Caco-2 (cell line): Measurements from ENCODE around the gene SIAH3. TPM values are rescaled to one million over a fixed set of nuclear protein-coding genes. Genes with fewer than 3 reads are reported as not detected.
A peak's percentile ranks its signal among the peaks of the same experiment; 100 is the strongest.

ENCODE experiments used
- BruUV-seq: library from RNA; stranded (reverse); fragments of 400-500 nt; replicated peaks from 2 replicates; lab custom pipeline; 2021; lab: Mats Ljungman, UMichigan
- CTCF ChIA-PET: fragments of 300-600 bp; sonication (Branson Sonifier 250); formaldehyde crosslinking; loops from one replicate; lab custom pipeline; 2022; ENCODE audit warnings: antibody characterized with exemption; lab: Charles Lee
- POLR2A ChIA-PET: fragments of 300-600 bp; sonication (Branson Sonifier 250); formaldehyde crosslinking; loops from one replicate; lab custom pipeline; 2022; ENCODE audit warnings: antibody characterized with exemption; lab: Charles Lee
- DNase-seq, 2 experiments: peaks; one replicate each; pipeline versions ENCODE4 v3.0.0 to v3.0.0-alpha.2; 2020 to 2022
- H3K27me3 ChIP-seq: replicated peaks from 2 replicates; pipeline ENCODE4 v1.6.0; 2011; ENCODE audit warnings: low read length; ENCODE audit not compliant: control insufficient read depth, insufficient read depth
- H3K36me3 ChIP-seq: 2 replicates; pipeline ENCODE4 v1.5.1; 2011; ENCODE audit warnings: low read length; ENCODE audit not compliant: control insufficient read depth, insufficient read depth
- H3K4me1 ChIP-seq: fragments of 250-450 bp; sonication (Bioruptor Pico); 2 replicates; pipeline ENCODE4 v1.5.1; 2020; ENCODE audit warnings: mild to moderate bottlenecking
- H3K4me3 ChIP-seq: 2 replicates; pipeline ENCODE4 v1.5.1; 2011; ENCODE audit warnings: low read depth, mild to moderate bottlenecking, control low read depth, low read length
- H3K9me3 ChIP-seq: fragments of 250-450 bp; sonication (Bioruptor Pico); 2 replicates; pipeline ENCODE4 v1.5.1; 2020; ENCODE audit warnings: mild to moderate bottlenecking, moderate library complexity
- H3K27ac Mint-ChIP-seq: one replicate; pipeline ENCODE4 v1.8.0; 2022; ENCODE audit warnings: mixed read lengths; ENCODE audit not compliant: unreplicated experiment
- H3K27me3 Mint-ChIP-seq: one replicate; pipeline ENCODE4 v1.8.0; 2022; ENCODE audit warnings: mixed read lengths; ENCODE audit not compliant: insufficient read depth, unreplicated experiment
- H3K36me3 Mint-ChIP-seq: one replicate; pipeline ENCODE4 v1.8.0; 2022; ENCODE audit warnings: mild to moderate bottlenecking, mixed read lengths; ENCODE audit not compliant: insufficient read depth, unreplicated experiment
- H3K4me1 Mint-ChIP-seq: one replicate; pipeline ENCODE4 v1.8.0; 2022; ENCODE audit warnings: low read depth, mixed read lengths; ENCODE audit not compliant: unreplicated experiment
- H3K4me3 Mint-ChIP-seq: one replicate; pipeline ENCODE4 v1.8.0; 2022; ENCODE audit warnings: mild to moderate bottlenecking, moderate library complexity, mixed read lengths; ENCODE audit not compliant: unreplicated experiment
- H3K9me3 Mint-ChIP-seq: one replicate; pipeline ENCODE4 v1.8.0; 2022; ENCODE audit warnings: mixed read lengths; ENCODE audit not compliant: unreplicated experiment
- CTCF ChIP-seq, 2 experiments: fragments of 200-600 bp in 1 of 2; IDR thresholded peaks; 1 replicate in 1 of 2; 2 replicates in 1 of 2; pipeline versions ENCODE4 v1.5.1 to v1.8.0; 2011 to 2022; ENCODE audit warnings: antibody characterized with exemption in 1 of 2, control low read depth in 1 of 2, inconsistent platforms in 1 of 2, low read depth in 1 of 2, low read length in 1 of 2, mild to moderate bottlenecking in 1 of 2, moderate library complexity in 1 of 2; ENCODE audit not compliant: insufficient read depth in 1 of 2, severe bottlenecking in 1 of 2, unreplicated experiment in 1 of 2
- intact Hi-C: fragments of 100-400 bp; cut with micrococcal nuclease; formaldehyde crosslinking; loops from one replicate; pipeline ENCODE4 v1.10.0; 2022; ENCODE audit not compliant: unreplicated experiment
- total RNA-seq: library from RNA; stranded (reverse); gene quantifications from 2 replicates; pipeline ENCODE4 v1.2.3, GENCODE V29; 2022

The SIAH3 gene
- total RNA-seq, 1 experiment from 2014 or later: not detected

GRCh38 chr13:45809801-45810394 is 41.7 kb downstream of the SIAH3 start:
- no peak overlapping the region for H3K4me3 Mint-ChIP-seq
- Histone ChIP-seq H3K9me3 (0 out of 2 replicates have a peak, but pooled peaks cover 4% of the 10 kb centered on the region), H3K36me3 (no peaks in the 10 kb centered on the region), H3K4me1 (no peaks in the 10 kb centered on the region), H3K27me3 (peaks cover 1% of the 10 kb centered on the region; the same call in 1 of the 2 replicates), H3K4me3 (no peak overlapping the region)
- H3K4me1 Mint-ChIP-seq: no peaks in the 10 kb centered on the region
- TF ChIP-seq CTCF (IDR thresholded peaks at IDR 0.05; ENCODE audit: insufficient read depth in 1 of 2, low read depth in 1 of 2, low read length in 1 of 2, severe bottlenecking in 1 of 2, unreplicated experiment in 1 of 2): no peak
- CTCF ChIA-PET: no interaction called here
- POLR2A ChIA-PET: no interaction called here
- no peaks in the 10 kb centered on the region for H3K9me3 Mint-ChIP-seq
- no peak overlapping the region for H3K27ac Mint-ChIP-seq
- peaks cover 6% of the 10 kb centered on the region for H3K27me3 Mint-ChIP-seq
- intact Hi-C loops: loop anchor here (10.0 kb wide), 1 partner anchor 515 kb away; no protein-coding TSS in a partner anchor
- no TSS peak for BruUV-seq
- H3K36me3 Mint-ChIP-seq: no peaks in the 10 kb centered on the region
- DNase-seq: no peak

- intact Hi-C loops: loop anchor here (10.0 kb wide), 1 partner anchor 516 kb away; no protein-coding TSS in a partner anchor
- peaks cover 1% of the 10 kb centered on the region; the same call in 1 of the 2 replicates for H3K27me3 ChIP-seq
- H3K4me1 Mint-ChIP-seq: no peaks in the 10 kb centered on the region
- no peak overlapping the region for H3K4me3 Mint-ChIP-seq
- no TSS peak for BruUV-seq
- CTCF ChIA-PET: no interaction called here
- no peaks in the 10 kb centered on the region for H3K4me1 ChIP-seq
- no peaks in the 10 kb centered on the region for H3K36me3 ChIP-seq
- no peak overlapping the region for H3K4me3 ChIP-seq
- no peak overlapping the region for H3K27ac Mint-ChIP-seq
- peaks cover 6% of the 10 kb centered on the region for H3K27me3 Mint-ChIP-seq
- 0 out of 2 replicates have a peak, but pooled peaks cover 4% of the 10 kb centered on the region for H3K9me3 ChIP-seq
- DNase-seq: no peak
- TF ChIP-seq CTCF (IDR thresholded peaks at IDR 0.05; ENCODE audit: insufficient read depth in 1 of 2, low read depth in 1 of 2, low read length in 1 of 2, severe bottlenecking in 1 of 2, unreplicated experiment in 1 of 2): no peak
- no peaks in the 10 kb centered on the region for H3K36me3 Mint-ChIP-seq
- POLR2A ChIA-PET: no interaction called here
- H3K9me3 Mint-ChIP-seq: no peaks in the 10 kb centered on the region
Measured at GRCh38 chr13:45808925-45809324, 42.6 kb downstream of the SIAH3 start.

- Histone ChIP-seq H3K9me3 (0 out of 2 replicates have a peak, but pooled peaks cover 4% of the 10 kb centered on the region), H3K4me3 (no peak overlapping the region), H3K27me3 (peaks cover 1% of the 10 kb centered on the region; the same call in 1 of the 2 replicates), H3K4me1 (no peaks in the 10 kb centered on the region), H3K36me3 (no peaks in the 10 kb centered on the region)
- no peak overlapping the region for H3K4me3 Mint-ChIP-seq
- no peaks in the 10 kb centered on the region for H3K9me3 Mint-ChIP-seq
- peak; percentile 60 to 82 for TF ChIP-seq CTCF (IDR thresholded peaks at IDR 0.05; ENCODE audit: insufficient read depth in 1 of 2, low read depth in 1 of 2, low read length in 1 of 2, severe bottlenecking in 1 of 2, unreplicated experiment in 1 of 2)
- H3K4me1 Mint-ChIP-seq: no peaks in the 10 kb centered on the region
- ChIA-PET POLR2A (no interaction called here), CTCF (interaction anchor here (0.6 to 2.0 kb wide), 11 partner anchors 10 to 514 kb away, joined by 3 to 26 read pairs (median 4); no protein-coding TSS in a partner anchor)
- peaks cover 9% of the 10 kb centered on the region for H3K27me3 Mint-ChIP-seq
- intact Hi-C loops: loop anchor here (1.0 to 10.0 kb wide), 5 partner anchors 71 to 517 kb away; no protein-coding TSS in a partner anchor
- H3K36me3 Mint-ChIP-seq: no peaks in the 10 kb centered on the region
- peak; percentile 61 to 63 for DNase-seq
- no TSS peak for BruUV-seq
- H3K27ac Mint-ChIP-seq: no peak overlapping the region
Measured at GRCh38 chr13:45807520-45808099, 43.9 kb downstream of the SIAH3 start.
